ENCODE data around the gene GPX2.

The GPX2 gene

GRCh38 chr14:64942531-64943111 lies at the start of gene GPX2:
Gene GPX2 (minus strand): TSS chr14:64942745. CDS start chr14:64942726, 19 bp downstream.
- no peak for DNase-seq (ENCODE audit: low spot score)

GRCh38 chr14:64990939-64991338 lies 48.4 kb upstream of the GPX2 start:
- DNase-seq (ENCODE audit: low spot score), result no peak

- DNase-seq (ENCODE audit: low spot score), result no peak
These were observed 47.8 kb upstream of the GPX2 start for GRCh38 chr14:64990296-64990695.

- peak; percentile 31 for DNase-seq (ENCODE audit: low spot score)
These were observed 44.9 kb upstream of the GPX2 start for GRCh38 chr14:64987438-64987767.

- peak; percentile 97 for DNase-seq (ENCODE audit: low spot score)
These were observed 44.3 kb upstream of the GPX2 start, which contains the start of gene FNTB for GRCh38 chr14:64986648-64987437. Gene FNTB (plus strand): TSS chr14:64986895. CDS start chr14:64986954, 59 bp downstream.

GRCh38 chr14:64983439-64984310 lies 41.1 kb upstream of the GPX2 start:
- peak; percentile 53 for DNase-seq (ENCODE audit: low spot score)

- DNase-seq (ENCODE audit: low spot score), result peak; percentile 34
These were observed 37.0 kb upstream of the GPX2 start for GRCh38 chr14:64979336-64980074.

GRCh38 chr14:64974563-64974962 lies 32.0 kb upstream of the GPX2 start:
- no peak for DNase-seq (ENCODE audit: low spot score)

GRCh38 chr14:64973826-64974225 lies 31.3 kb upstream of the GPX2 start:
- DNase-seq (ENCODE audit: low spot score), result no peak

- no peak for DNase-seq (ENCODE audit: low spot score)
These were observed 30.5 kb upstream of the GPX2 start for GRCh38 chr14:64973026-64973442.

GRCh38 chr14:64971943-64972791 lies 29.6 kb upstream of the GPX2 start, which contains the start of gene RAB15:
Gene RAB15 (minus strand): TSS chr14:64972336. CDS start chr14:64972076, 260 bp downstream.
- DNase-seq (ENCODE audit: low spot score), result peak; percentile 87

GRCh38 chr14:64971491-64971942 lies 29.0 kb upstream of the GPX2 start:
- no peak for DNase-seq (ENCODE audit: low spot score)

GRCh38 chr14:64970776-64971477 lies 28.4 kb upstream of the GPX2 start:
- no peak for DNase-seq (ENCODE audit: low spot score)

- no peak for DNase-seq (ENCODE audit: low spot score)
These were observed 27.5 kb upstream of the GPX2 start for GRCh38 chr14:64970041-64970440.

GRCh38 chr14:64968651-64969050 lies 26.1 kb upstream of the GPX2 start:
- no peak for DNase-seq (ENCODE audit: low spot score)

GRCh38 chr14:64968167-64968566 lies 25.6 kb upstream of the GPX2 start:
- no peak for DNase-seq (ENCODE audit: low spot score)

- no peak for DNase-seq (ENCODE audit: low spot score)
These were observed 24.4 kb upstream of the GPX2 start for GRCh38 chr14:64966976-64967375.

GRCh38 chr14:64965356-64966000 lies 22.9 kb upstream of the GPX2 start:
- DNase-seq (ENCODE audit: low spot score), result no peak

GRCh38 chr14:64963611-64964010 lies 21.1 kb upstream of the GPX2 start:
- DNase-seq (ENCODE audit: low spot score), result no peak
